B cell (primary cell): ENCODE results near the gene DPRX.

Source experiments
- CTCF ChIP-seq: fragments of 200-600 bp; IDR thresholded peaks from one replicate; pipeline ENCODE4 v1.8.0; 2022; ENCODE audit warnings: antibody characterized with exemption, mild to moderate bottlenecking
- EZH2 ChIP-seq: IDR thresholded peaks from 2 replicates; pipeline ENCODE4 v1.6.1; 2012; ENCODE audit warnings: borderline replicate concordance, low read depth, mild to moderate bottlenecking, moderate library complexity, low read length; ENCODE audit not compliant: insufficient read depth, poor library complexity, severe bottlenecking

- no peak for TF ChIP-seq CTCF
- TF ChIP-seq EZH2: no peak
Measured at GRCh38 chr19:53657330-53657729, 25.5 kb downstream of the DPRX start.
